GM23248 (cell line): Measurements from ENCODE around the gene MEX3A.

Experiments
- EZH2 ChIP-seq: fragments of 200-600 bp; sonication (generic); IDR thresholded peaks from 2 replicates; pipeline ENCODE4 v1.6.1; 2018; ENCODE audit warnings: antibody characterized with exemption, mild to moderate bottlenecking; ENCODE audit not compliant: insufficient read depth, poor library complexity, severe bottlenecking
- EZH2phosphoT487 ChIP-seq: fragments of 200-600 bp; sonication (generic); IDR thresholded peaks from 2 replicates; pipeline ENCODE4 v1.6.1; 2018; ENCODE audit warnings: antibody characterized with exemption, moderate library complexity, mild to moderate bottlenecking, low read depth; ENCODE audit not compliant: insufficient read depth

DNA sequence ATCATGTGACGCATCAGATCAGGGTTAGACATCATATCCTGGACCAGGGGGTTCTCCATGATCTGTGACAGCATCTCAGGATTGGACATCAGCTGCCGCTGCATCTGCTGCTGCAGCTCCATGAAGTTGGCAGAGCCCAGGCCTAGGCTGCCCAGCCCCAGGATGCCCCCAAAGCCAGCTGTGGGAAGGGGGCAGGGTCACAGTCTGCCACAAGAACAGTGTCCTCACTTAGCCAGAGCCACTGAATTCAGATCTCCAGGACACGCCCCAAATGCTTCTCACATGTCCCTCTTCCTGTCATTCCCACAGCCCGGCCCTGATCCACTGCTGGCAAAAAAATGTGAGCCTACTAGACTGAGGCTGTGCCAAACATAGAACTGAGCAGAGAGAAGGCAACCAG, 31.9 kb downstream of the MEX3A start:
- TF ChIP-seq EZH2phosphoT487 (no peak), EZH2 (no peak)
